GM12878 (cell line): Measurements from ENCODE around the gene SIPA1. TPM values are rescaled to one million over a fixed set of nuclear protein-coding genes. Genes with fewer than 3 reads are reported as not detected.

ENCODE experiments used
- ATAC-seq: fragments of 200-7000 bp; cut with Tn5 transposase; 3 replicates; pipeline ENCODE4 v1.9.1; 2020; ENCODE audit warnings: mild to moderate bottlenecking, moderate library complexity
- BruUV-seq: library from RNA; stranded (reverse); fragments of 400-500 nt; replicated peaks from 2 replicates; lab custom pipeline; 2021; lab: Mats Ljungman, UMichigan
- CTCF ChIA-PET: fragments of 300-600 bp; sonication (Branson Sonifier 250); formaldehyde crosslinking; extraction: SDS; loops from one replicate; lab custom pipeline; 2021; ENCODE audit warnings: inconsistent platforms; lab: Yijun Ruan, JAX
- POLR2A ChIA-PET: fragments of 350-600 bp; formaldehyde crosslinking; extraction: SDS; loops from one replicate; lab custom pipeline; 2021; ENCODE audit warnings: inconsistent platforms; lab: Charles Lee
- RAD21 ChIA-PET: fragments of 300-600 bp; sonication (Branson Sonifier 250); formaldehyde crosslinking; loops from one replicate; lab custom pipeline; 2023; ENCODE audit warnings: antibody characterized with exemption; ENCODE audit not compliant: unreplicated experiment; lab: Charles Lee
- SMC1A ChIA-PET: fragments of 300-600 bp; sonication (Branson Sonifier 250); formaldehyde crosslinking; loops from one replicate; lab custom pipeline; 2023; ENCODE audit not compliant: unreplicated experiment, uncharacterized antibody; lab: Charles Lee
- DNase-seq: peaks from one replicate; pipeline ENCODE4 v3.0.0-alpha.2; 2011; ENCODE audit warnings: low read depth, low spot score
- FAIRE-seq: peaks from 3 replicates; lab custom pipeline; 2011; peaks lifted over from hg19 to GRCh38; lab: Jason Lieb, UNC
- H2AFZ ChIP-seq: 2 replicates; pipeline ENCODE4 v1.6.0; 2011; ENCODE audit warnings: low read depth, low read length, control low read depth; ENCODE audit not compliant: control insufficient read depth
- H3K27ac ChIP-seq: 2 replicates; pipeline ENCODE4 v1.5.1; 2011; ENCODE audit warnings: control low read depth; ENCODE audit not compliant: control insufficient read depth, insufficient read depth
- H3K27me3 ChIP-seq, 2 experiments: replicated peaks in 1 of 2; 2 replicates each; pipeline versions ENCODE4 v1.6.0 to v1.6.1; 2011; ENCODE audit warnings: low read length in 1 of 2; ENCODE audit not compliant: control insufficient read depth in 2 of 2, insufficient read depth in 2 of 2
- H3K36me3 ChIP-seq, 2 experiments: 2 replicates each; pipeline ENCODE4 v1.5.1; 2011; ENCODE audit warnings: low read length in 1 of 2; ENCODE audit not compliant: control insufficient read depth in 2 of 2, insufficient read depth in 2 of 2
- H3K4me1 ChIP-seq: 2 replicates; pipeline ENCODE4 v1.6.1; 2011; ENCODE audit warnings: mild to moderate bottlenecking, low read length, moderate library complexity, mixed read lengths; ENCODE audit not compliant: control insufficient read depth, insufficient read depth
- H3K4me2 ChIP-seq: 2 replicates; pipeline ENCODE4 v1.6.0; 2011; ENCODE audit warnings: control low read depth; ENCODE audit not compliant: control insufficient read depth, insufficient read depth
- H3K4me3 ChIP-seq: fragments of 200-600 bp; sonication (generic); 2 replicates; pipeline ENCODE4 v1.5.1; 2016
- H3K79me2 ChIP-seq: 2 replicates; pipeline ENCODE4 v1.6.0; 2011; ENCODE audit warnings: low read length; ENCODE audit not compliant: control insufficient read depth, insufficient read depth
- H3K9ac ChIP-seq: 2 replicates; pipeline ENCODE4 v1.8.0; 2011; ENCODE audit warnings: low read length, control low read depth, mixed read lengths; ENCODE audit not compliant: control insufficient read depth, insufficient read depth
- H3K9me3 ChIP-seq: replicated peaks from 3 replicates; pipeline ENCODE4 v1.5.1; 2011; ENCODE audit warnings: mild to moderate bottlenecking, low read length; ENCODE audit not compliant: control insufficient read depth, insufficient read depth
- H4K20me1 ChIP-seq: 2 replicates; pipeline ENCODE4 v1.6.0; 2011; ENCODE audit not compliant: control insufficient read depth, insufficient read depth
- CHD4 ChIP-seq: fragments of 200-600 bp; sonication (generic); IDR thresholded peaks from 2 replicates; pipeline ENCODE4 v1.6.1; 2016; ENCODE audit warnings: mild to moderate bottlenecking
- E4F1 ChIP-seq: fragments of 450-650 bp; IDR thresholded peaks from 2 replicates; pipeline ENCODE4 v1.6.1; 2018; ENCODE audit warnings: borderline replicate concordance, mild to moderate bottlenecking; ENCODE audit not compliant: partially characterized antibody
- HDGF ChIP-seq: fragments of 450-650 bp; IDR thresholded peaks from 2 replicates; pipeline ENCODE4 v1.6.1; 2016; ENCODE audit warnings: antibody characterized with exemption
- MTA3 ChIP-seq: IDR thresholded peaks from 2 replicates; pipeline ENCODE4 v1.6.1; 2012; ENCODE audit warnings: low read length, inconsistent platforms, borderline replicate concordance
- NBN ChIP-seq: fragments of 450-650 bp; IDR thresholded peaks from 2 replicates; pipeline ENCODE4 v1.6.1; 2016
- PKNOX1 ChIP-seq: fragments of 450-650 bp; IDR thresholded peaks from 2 replicates; pipeline ENCODE4 v1.6.1; 2016; ENCODE audit warnings: mild to moderate bottlenecking
- POLR2AphosphoS5 ChIP-seq: IDR thresholded peaks from 2 replicates; pipeline ENCODE4 v1.6.1; 2011; ENCODE audit warnings: mild to moderate bottlenecking, low read length, inconsistent platforms
- RB1 ChIP-seq: fragments of 450-650 bp; formaldehyde crosslinking; IDR thresholded peaks from 2 replicates; pipeline ENCODE4 v1.6.1; 2017; ENCODE audit warnings: mild to moderate bottlenecking, borderline replicate concordance
- SMARCA5 ChIP-seq: fragments of 450-650 bp; IDR thresholded peaks from 2 replicates; pipeline ENCODE4 v1.6.1; 2017; ENCODE audit warnings: mild to moderate bottlenecking
- WGBS: methylation state at CpG from one replicate; pipeline ENCODE4 v1.1.6; 2016; ENCODE audit warnings: low lambda C conversion rate; ENCODE audit not compliant: insufficient replicate concordance, insufficient coverage; ENCODE audit errors: missing lambda C conversion rate; 5-methylcytosine and 5-hydroxymethylcytosine counted together
- in situ Hi-C: fragments of 300-500 bp; cut with MboI; formaldehyde crosslinking; loops from 9 replicates; pipeline ENCODE4 v1.14.3; 2018; ENCODE audit warnings: mixed read lengths
- intact Hi-C: fragments of 100-400 bp; cut with micrococcal nuclease; formaldehyde crosslinking; loops from one replicate; pipeline ENCODE4 v1.14.2; 2022; ENCODE audit not compliant: unreplicated experiment
- polyA plus RNA-seq, 11 experiments: library from polyadenylated mRNA; depleted of rRNA in 4 of 11; unstranded in 6 of 11; stranded (reverse) in 5 of 11; fragments of >200 nt; fragmentation: Nextera tagmentation in 4 of 11; fragmentation: Illumina TruSeq in 1 of 11; extraction: Ambion mirVana in 4 of 11; extraction: Trizol in 1 of 11; gene quantifications; 1 replicate in 1 of 11; 2 replicates in 10 of 11; pipeline versions ENCODE4 v1.2.1 to v1.2.3, GENCODE V29; 2011 to 2016; ENCODE audit warnings: inconsistent platforms in 2 of 11, missing spikeins in 2 of 11, low read depth in 1 of 11
- total RNA-seq, 4 experiments: library from RNA; depleted of rRNA in 3 of 4; stranded (reverse); fragments of >200 nt in 3 of 4; fragmentation: Illumina TruSeq in 1 of 4; extraction: Trizol in 1 of 4; gene quantifications; 2 replicates each; pipeline versions ENCODE4 v1.2.1 to v1.2.3, GENCODE V29; 2013 to 2021
- TF ChIP-seq, protein P1 (sequence below): IDR thresholded peaks from 2 replicates; pipeline ENCODE4 v1.6.1; 2011; ENCODE audit warnings: mild to moderate bottlenecking, low read depth, low read length, moderate library complexity; ENCODE audit not compliant: insufficient replicate concordance
- TF ChIP-seq, protein P2 (sequence below): IDR thresholded peaks from 2 replicates; pipeline ENCODE4 v1.6.1; 2012; ENCODE audit warnings: low read depth, low read length, improper control_type of control experiment

The SIPA1 gene
- total and polyA plus RNA-seq, 10 of the 15 experiments (the other 5 are each of a cell fraction or from before 2014, with no cell fraction given), result 1.0 to 139 (median 33.4) TPM

DNA sequence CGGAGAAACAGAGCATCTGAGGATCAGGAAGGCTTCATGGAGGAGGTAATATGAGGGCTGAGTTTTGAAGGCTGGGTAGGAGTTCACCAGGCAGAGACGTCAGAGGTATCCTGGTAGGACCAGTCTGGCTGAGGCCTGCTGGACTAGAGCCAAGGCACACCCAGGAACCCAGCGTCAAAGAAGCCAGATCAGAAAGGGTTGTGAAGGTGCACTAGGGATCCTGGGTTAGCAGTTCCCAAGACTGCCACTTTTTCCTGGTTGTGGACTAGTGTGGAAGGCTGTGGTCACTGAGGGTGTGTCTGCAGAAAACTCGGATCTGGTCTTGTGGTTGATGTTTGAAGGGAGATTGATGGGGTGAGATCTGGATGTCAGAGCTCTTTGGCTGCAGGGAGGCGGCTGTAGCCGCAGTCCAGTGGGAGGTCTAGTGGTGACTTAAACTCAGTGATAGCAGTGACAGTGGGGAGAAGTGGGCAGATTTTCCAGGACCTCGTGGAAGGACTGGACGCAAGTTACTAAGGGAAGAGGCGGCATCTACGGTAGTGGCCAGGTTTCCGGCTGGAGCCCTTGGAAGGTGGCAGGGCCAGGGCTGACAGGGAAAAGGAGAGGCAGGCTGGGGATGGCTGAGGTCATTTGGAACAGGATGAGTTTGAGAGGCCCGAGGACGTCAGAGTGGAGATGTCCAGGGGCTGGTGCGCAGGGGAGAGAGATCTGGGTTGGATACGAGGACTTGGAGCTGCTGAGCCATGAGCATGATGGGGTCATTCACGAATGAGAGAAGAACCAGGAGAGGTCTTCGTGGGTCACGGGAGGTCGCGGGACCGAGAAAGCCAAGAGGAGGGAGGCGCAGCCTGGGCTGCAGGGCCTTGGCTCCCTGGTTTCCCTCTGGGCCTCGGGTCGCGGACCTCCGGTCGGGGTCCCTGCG, 13.9 kb downstream of the SIPA1 start:
- TF ChIP-seq RB1 (0 out of 2 replicates have a peak, but pooled peaks have one; percentile 14), SMARCA5 (0 out of 2 replicates have a peak, but pooled peaks have one; percentile 34), PKNOX1 (0 out of 2 replicates have a peak, but pooled peaks have one; percentile 5), MTA3 (0 out of 2 replicates have a peak, but pooled peaks have one; percentile 34), CHD4 (no peak), HDGF (peak; percentile 92), POLR2AphosphoS5 (peak; percentile 33; the same call in 1 of the 2 replicates), E4F1 (no peak), NBN (0 out of 2 replicates have a peak, but pooled peaks have one; percentile 17)
- TF ChIP-seq, protein P1, sequence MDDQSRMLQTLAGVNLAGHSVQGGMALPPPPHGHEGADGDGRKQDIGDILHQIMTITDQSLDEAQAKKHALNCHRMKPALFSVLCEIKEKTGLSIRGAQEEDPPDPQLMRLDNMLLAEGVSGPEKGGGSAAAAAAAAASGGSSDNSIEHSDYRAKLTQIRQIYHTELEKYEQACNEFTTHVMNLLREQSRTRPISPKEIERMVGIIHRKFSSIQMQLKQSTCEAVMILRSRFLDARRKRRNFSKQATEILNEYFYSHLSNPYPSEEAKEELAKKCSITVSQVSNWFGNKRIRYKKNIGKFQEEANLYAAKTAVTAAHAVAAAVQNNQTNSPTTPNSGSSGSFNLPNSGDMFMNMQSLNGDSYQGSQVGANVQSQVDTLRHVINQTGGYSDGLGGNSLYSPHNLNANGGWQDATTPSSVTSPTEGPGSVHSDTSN, result peak; percentile 9
- TF ChIP-seq, protein P2, sequence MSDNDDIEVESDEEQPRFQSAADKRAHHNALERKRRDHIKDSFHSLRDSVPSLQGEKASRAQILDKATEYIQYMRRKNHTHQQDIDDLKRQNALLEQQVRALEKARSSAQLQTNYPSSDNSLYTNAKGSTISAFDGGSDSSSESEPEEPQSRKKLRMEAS, result no peak
- H4K20me1 ChIP-seq, result no peaks in the 10 kb centered on the region
- in situ Hi-C loops, result no loop called here
- WGBS, result 30% methylated on average over 27 of the region's 28 CpGs
- H3K27me3 ChIP-seq, result no peaks in the 10 kb centered on the region
- peaks cover 16% of the 10 kb centered on the region for H3K4me1 ChIP-seq
- CTCF ChIA-PET, result interaction anchor here (1.2 to 3.5 kb wide), 7 partner anchors 9 to 208 kb away, joined by 3 to 18 read pairs (median 9); partner anchors contain the start of gene RELA
- H3K9me3 ChIP-seq, result no peaks in the 10 kb centered on the region
- intact Hi-C loops, result loop anchor here (2.0 kb wide), 1 partner anchor 13 kb away; the partner anchor contains the start of gene SIPA1
- H3K4me3 ChIP-seq, result peak overlapping the region; percentile 26; the same call in 1 of the 2 replicates
- peak overlapping the region; percentile 12; the same call in 1 of the 2 replicates for H2AFZ ChIP-seq
- POLR2A ChIA-PET, result interaction anchor here (0.7 to 7.9 kb wide), 6 partner anchors 9 to 239 kb away, joined by 3 to 100 read pairs (median 4); partner anchors contain the start of genes CCDC85B, PCNX3, RELA and SIPA1
- RAD21 ChIA-PET, result interaction anchor here (0.8 to 3.0 kb wide), 9 partner anchors 9 to 75 kb away, joined by 3 to 23 read pairs (median 5); partner anchors contain the start of genes PCNX3, RELA and SIPA1
- no TSS peak for BruUV-seq
- H3K9ac ChIP-seq, result peak overlapping the region; percentile 3; the same call in 1 of the 2 replicates
- H3K79me2 ChIP-seq, result no peaks in the 10 kb centered on the region; the same call in none of the 2 replicates
- H3K36me3 ChIP-seq, result peaks cover 31 to 34% of the 10 kb centered on the region in 2 experiments
- FAIRE-seq (no peak), DNase-seq (no peak), ATAC-seq (no peak)
- H3K4me2 ChIP-seq, result peak overlapping the region; percentile 96
- H3K27ac ChIP-seq, result peak overlapping the region; percentile 90
- SMC1A ChIA-PET, result interaction anchor here (1.5 to 4.0 kb wide), 5 partner anchors 11 to 25 kb away, joined by 4 to 33 read pairs (median 14); partner anchors contain the start of genes RELA and SIPA1
